Measurements from ENCODE around the gene ACYP1.

ACYP1 gene

GRCh38 chr14:75018694-75019093 is 45.1 kb downstream of the ACYP1 start:
- Histone ChIP-seq H3K36me3 (ENCODE audit: control insufficient read depth, insufficient read depth, low read length) (no peaks in the 10 kb centered on the region), H3K9me3 (ENCODE audit: control insufficient read depth, insufficient read depth, low read length) (no peaks in the 10 kb centered on the region), H3K27me3 (ENCODE audit: control insufficient read depth, insufficient read depth, low read length) (no peaks in the 10 kb centered on the region), H3K4me1 (ENCODE audit: control insufficient read depth, insufficient read depth, low read length) (no peaks in the 10 kb centered on the region), H3K4me3 (ENCODE audit: low read length) (no peak overlapping the region), H3K27ac (ENCODE audit: low read length) (no peak overlapping the region)
- DNase-seq (ENCODE audit: low read depth, low spot score): no peak
- WGBS (ENCODE audit: insufficient coverage, insufficient read length): no CpG with 5 or more reads among the region's 3 CpGs

GRCh38 chr14:75016815-75017214 is 47.0 kb downstream of the ACYP1 start:
- WGBS (ENCODE audit: insufficient coverage, insufficient read length): no CpG with 5 or more reads among the region's 3 CpGs

GRCh38 chr14:75015496-75015895 is 48.3 kb downstream of the ACYP1 start:
- DNase-seq (ENCODE audit: low read depth, low spot score): no peak
- Histone ChIP-seq H3K4me3 (ENCODE audit: low read length) (no peak overlapping the region), H3K27me3 (ENCODE audit: control insufficient read depth, insufficient read depth, low read length) (no peaks in the 10 kb centered on the region), H3K36me3 (ENCODE audit: control insufficient read depth, insufficient read depth, low read length) (no peaks in the 10 kb centered on the region), H3K4me1 (ENCODE audit: control insufficient read depth, insufficient read depth, low read length) (no peaks in the 10 kb centered on the region), H3K9me3 (ENCODE audit: control insufficient read depth, insufficient read depth, low read length) (no peaks in the 10 kb centered on the region), H3K27ac (ENCODE audit: low read length) (no peak overlapping the region)
- no CpG with 5 or more reads among the region's 5 CpGs for WGBS (ENCODE audit: insufficient coverage, insufficient read length)

More at GRCh38 chr14:75016815-75017214, 47.0 kb downstream of the ACYP1 start:
- H3K9me3 ChIP-seq (ENCODE audit: control insufficient read depth, insufficient read depth, low read length): no peaks in the 10 kb centered on the region
- H3K4me3 ChIP-seq (ENCODE audit: low read length): no peak overlapping the region
- H3K27me3 ChIP-seq (ENCODE audit: control insufficient read depth, insufficient read depth, low read length): no peaks in the 10 kb centered on the region
- no peaks in the 10 kb centered on the region for H3K36me3 ChIP-seq (ENCODE audit: control insufficient read depth, insufficient read depth, low read length)
- H3K4me1 ChIP-seq (ENCODE audit: control insufficient read depth, insufficient read depth, low read length): no peaks in the 10 kb centered on the region
- DNase-seq (ENCODE audit: low read depth, low spot score): no peak
- H3K27ac ChIP-seq (ENCODE audit: low read length): no peak overlapping the region

- WGBS (ENCODE audit: insufficient coverage, insufficient read length): no CpG with 5 or more reads among the region's 6 CpGs
Observed at GRCh38 chr14:75013290-75013689, 50.5 kb downstream of the ACYP1 start.

GRCh38 chr14:75011356-75011994 is 52.3 kb downstream of the ACYP1 start:
- H3K9me3 ChIP-seq (ENCODE audit: control insufficient read depth, insufficient read depth, low read length): no peaks in the 10 kb centered on the region
- DNase-seq (ENCODE audit: low read depth, low spot score): no peak
- no CpG with 5 or more reads among the region's 4 CpGs for WGBS (ENCODE audit: insufficient coverage, insufficient read length)

More at GRCh38 chr14:75013290-75013689, 50.5 kb downstream of the ACYP1 start:
- H3K4me1 ChIP-seq (ENCODE audit: control insufficient read depth, insufficient read depth, low read length): no peaks in the 10 kb centered on the region
- no peak for DNase-seq (ENCODE audit: low read depth, low spot score)
- H3K9me3 ChIP-seq (ENCODE audit: control insufficient read depth, insufficient read depth, low read length): no peaks in the 10 kb centered on the region
- no peak overlapping the region for H3K4me3 ChIP-seq (ENCODE audit: low read length)
- H3K27me3 ChIP-seq (ENCODE audit: control insufficient read depth, insufficient read depth, low read length): no peaks in the 10 kb centered on the region
- peaks cover 6% of the 10 kb centered on the region; the same call in 1 of the 2 replicates for H3K36me3 ChIP-seq (ENCODE audit: control insufficient read depth, insufficient read depth, low read length)
- no peak overlapping the region for H3K27ac ChIP-seq (ENCODE audit: low read length)

GRCh38 chr14:75010472-75011093 is 53.2 kb downstream of the ACYP1 start:
- peaks cover 12% of the 10 kb centered on the region; the same call in 1 of the 2 replicates for H3K36me3 ChIP-seq (ENCODE audit: control insufficient read depth, insufficient read depth, low read length)
- DNase-seq (ENCODE audit: low read depth, low spot score): no peak
- no peaks in the 10 kb centered on the region for H3K27me3 ChIP-seq (ENCODE audit: control insufficient read depth, insufficient read depth, low read length)
- H3K9me3 ChIP-seq (ENCODE audit: control insufficient read depth, insufficient read depth, low read length): no peaks in the 10 kb centered on the region
- H3K4me3 ChIP-seq (ENCODE audit: low read length): no peak overlapping the region
- no peak overlapping the region for H3K27ac ChIP-seq (ENCODE audit: low read length)
- no peaks in the 10 kb centered on the region for H3K4me1 ChIP-seq (ENCODE audit: control insufficient read depth, insufficient read depth, low read length)
- no CpG with 5 or more reads among the region's 4 CpGs for WGBS (ENCODE audit: insufficient coverage, insufficient read length)

More at GRCh38 chr14:75011356-75011994, 52.3 kb downstream of the ACYP1 start:
- no peak overlapping the region for H3K27ac ChIP-seq (ENCODE audit: low read length)
- H3K4me1 ChIP-seq (ENCODE audit: control insufficient read depth, insufficient read depth, low read length): no peaks in the 10 kb centered on the region
- H3K4me3 ChIP-seq (ENCODE audit: low read length): no peak overlapping the region
- H3K27me3 ChIP-seq (ENCODE audit: control insufficient read depth, insufficient read depth, low read length): no peaks in the 10 kb centered on the region
- peaks cover 10% of the 10 kb centered on the region; the same call in 1 of the 2 replicates for H3K36me3 ChIP-seq (ENCODE audit: control insufficient read depth, insufficient read depth, low read length)

- no peak for DNase-seq (ENCODE audit: low read depth, low spot score)
- H3K27me3 ChIP-seq (ENCODE audit: control insufficient read depth, insufficient read depth, low read length): no peaks in the 10 kb centered on the region
- no peaks in the 10 kb centered on the region for H3K9me3 ChIP-seq (ENCODE audit: control insufficient read depth, insufficient read depth, low read length)
- H3K27ac ChIP-seq (ENCODE audit: low read length): no peak overlapping the region
- H3K36me3 ChIP-seq (ENCODE audit: control insufficient read depth, insufficient read depth, low read length): peaks cover 12% of the 10 kb centered on the region; the same call in 1 of the 2 replicates
- no peak overlapping the region for H3K4me3 ChIP-seq (ENCODE audit: low read length)
- no peaks in the 10 kb centered on the region for H3K4me1 ChIP-seq (ENCODE audit: control insufficient read depth, insufficient read depth, low read length)
- WGBS (ENCODE audit: insufficient coverage, insufficient read length): no CpG with 5 or more reads among the region's 4 CpGs
Observed at GRCh38 chr14:75009176-75009575, 54.6 kb downstream of the ACYP1 start.

- DNase-seq (ENCODE audit: low read depth, low spot score): no peak
- no peak overlapping the region for H3K27ac ChIP-seq (ENCODE audit: low read length)
- H3K36me3 ChIP-seq (ENCODE audit: control insufficient read depth, insufficient read depth, low read length): peaks cover 12% of the 10 kb centered on the region; the same call in 1 of the 2 replicates
- no peak overlapping the region for H3K4me3 ChIP-seq (ENCODE audit: low read length)
- no peaks in the 10 kb centered on the region for H3K9me3 ChIP-seq (ENCODE audit: control insufficient read depth, insufficient read depth, low read length)
- no peaks in the 10 kb centered on the region for H3K4me1 ChIP-seq (ENCODE audit: control insufficient read depth, insufficient read depth, low read length)
- WGBS (ENCODE audit: insufficient coverage, insufficient read length): no CpG with 5 or more reads among the region's 3 CpGs
- H3K27me3 ChIP-seq (ENCODE audit: control insufficient read depth, insufficient read depth, low read length): no peaks in the 10 kb centered on the region
Observed at GRCh38 chr14:75005357-75005756, 58.5 kb downstream of the ACYP1 start.

GRCh38 chr14:75003250-75004027 is 60.4 kb downstream of the ACYP1 start:
- H3K36me3 ChIP-seq (ENCODE audit: control insufficient read depth, insufficient read depth, low read length): peaks cover 6% of the 10 kb centered on the region; the same call in 1 of the 2 replicates
- no CpG with 5 or more reads among the region's 18 CpGs for WGBS (ENCODE audit: insufficient coverage, insufficient read length)
- no peak overlapping the region for H3K27ac ChIP-seq (ENCODE audit: low read length)
- peak overlapping the region; percentile 80 for H3K4me3 ChIP-seq (ENCODE audit: low read length)
- no peaks in the 10 kb centered on the region for H3K27me3 ChIP-seq (ENCODE audit: control insufficient read depth, insufficient read depth, low read length)
- H3K4me1 ChIP-seq (ENCODE audit: control insufficient read depth, insufficient read depth, low read length): no peaks in the 10 kb centered on the region
- no peaks in the 10 kb centered on the region for H3K9me3 ChIP-seq (ENCODE audit: control insufficient read depth, insufficient read depth, low read length)
- no peak for DNase-seq (ENCODE audit: low read depth, low spot score)

Measured in iPS DF 6.9 (cell line).